SK-N-MC (cell line): Measurements from ENCODE around the gene PARD6B.

Experiments used
- EZH2 ChIP-seq: fragments of 200-600 bp; sonication (generic); IDR thresholded peaks from one replicate; pipeline ENCODE4 v1.6.1; 2017; ENCODE audit warnings: antibody characterized with exemption
- POLR2AphosphoS5 ChIP-seq: IDR thresholded peaks from 2 replicates; pipeline ENCODE4 v1.6.1; 2012; ENCODE audit warnings: mild to moderate bottlenecking, low read depth, low read length, borderline replicate concordance

DNA sequence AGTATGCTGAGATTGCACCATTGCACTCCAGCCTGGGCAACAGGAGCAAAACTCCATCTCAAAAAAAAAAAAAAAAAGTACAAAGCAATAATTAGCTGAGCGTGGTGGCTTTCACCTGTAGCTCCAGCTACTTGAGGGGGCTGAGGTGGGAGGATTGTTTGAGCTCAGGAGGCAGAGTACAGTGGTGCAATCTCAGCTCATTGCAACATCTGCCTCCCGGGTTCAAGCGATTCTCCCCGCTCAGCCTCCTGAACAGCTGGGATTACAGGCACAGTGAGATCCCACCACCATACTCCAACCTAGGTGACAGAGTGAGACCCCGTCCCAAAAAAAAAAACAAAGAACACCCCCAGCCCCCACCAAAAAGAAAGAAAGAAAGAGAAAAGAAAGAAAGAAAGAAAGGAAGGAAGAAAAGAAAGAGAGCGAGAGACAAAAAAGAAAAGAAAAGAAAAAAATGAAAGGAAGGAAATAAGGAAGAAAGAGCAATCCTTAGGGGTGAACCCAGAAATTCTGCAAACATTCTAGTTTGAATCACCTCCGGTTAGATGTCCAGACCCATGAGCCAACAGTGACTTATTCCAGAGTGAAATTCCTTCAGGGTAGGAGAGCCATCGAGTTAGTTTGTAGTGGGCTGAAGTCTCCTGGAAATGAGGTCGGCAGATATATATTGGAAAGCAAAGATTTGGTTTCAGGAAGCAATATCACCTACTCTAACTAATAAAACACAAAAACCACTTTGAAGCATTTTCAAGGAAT, 36.8 kb upstream of the PARD6B start:
- TF ChIP-seq EZH2 (no peak), POLR2AphosphoS5 (no peak)
